GM21619 (cell line): ENCODE measurements around the gene LMO2.
"Not testable (repeated sequence)": the region's sequence is repeated elsewhere in the genome, so short reads cannot be mapped to it uniquely, and the experiment has no call there.

Experiments used
- ATAC-seq: cut with Tn5 transposase; IDR thresholded peaks from one replicate; pipeline ENCODE4 v1.9.1; 2021; ENCODE audit not compliant: unreplicated experiment

The LMO2 gene

GRCh38 chr11:33827206-33827605 lies 64.7 kb downstream of the LMO2 start:
- no peak for ATAC-seq

- ATAC-seq = no peak
Observed at GRCh38 chr11:33825854-33826560, 65.9 kb downstream of the LMO2 start.

- ATAC-seq = not testable (repeated sequence)
Observed at GRCh38 chr11:33822981-33823380, 68.9 kb downstream of the LMO2 start.

- ATAC-seq = no peak
Observed at GRCh38 chr11:33819278-33820035, 72.4 kb downstream of the LMO2 start.
